Thymus (tissue), 11 donors: Measurements from ENCODE around the gene MYMK. TPM values are rescaled to one million over a fixed set of nuclear protein-coding genes. Genes with fewer than 3 reads are reported as not detected.
"Not testable (repeated sequence)": the region's sequence is repeated elsewhere in the genome, so short reads cannot be mapped to it uniquely, and the experiment has no call there.

Source experiments
- DNase-seq, 9 donors: peaks; one replicate each; pipeline ENCODE4 v3.0.0-alpha.2; 2013; ENCODE audit warnings: low spot score in 9 of 9, low read depth in 6 of 9, missing footprints in 1 of 9
- H3K27ac ChIP-seq, 2 donors: one replicate each; pipeline ENCODE4 v1.5.1; 2013; ENCODE audit warnings: control low read depth in 1 of 2, low read depth in 1 of 2, low read length in 1 of 2, mild to moderate bottlenecking in 1 of 2, moderate library complexity in 1 of 2
- H3K27me3 ChIP-seq, 2 donors: one replicate each; pipeline ENCODE4 v1.5.1; 2013; ENCODE audit warnings: low read length in 1 of 2; ENCODE audit not compliant: control insufficient read depth in 2 of 2, insufficient read depth in 1 of 2
- H3K36me3 ChIP-seq, 2 donors: one replicate each; pipeline ENCODE4 v1.5.1; 2013; ENCODE audit warnings: low read length in 1 of 2, mild to moderate bottlenecking in 1 of 2, moderate library complexity in 1 of 2; ENCODE audit not compliant: control insufficient read depth in 2 of 2, insufficient read depth in 2 of 2
- H3K4me1 ChIP-seq, 2 donors: one replicate each; pipeline ENCODE4 v1.5.1; 2013; ENCODE audit warnings: low read length in 2 of 2; ENCODE audit not compliant: control insufficient read depth in 2 of 2, insufficient read depth in 2 of 2
- H3K4me3 ChIP-seq, 2 donors: one replicate each; pipeline ENCODE4 v1.5.1; 2013; ENCODE audit warnings: low read length in 2 of 2, control low read depth in 1 of 2, mild to moderate bottlenecking in 1 of 2
- H3K9me3 ChIP-seq, 2 donors: one replicate each; pipeline ENCODE4 v1.5.1; 2013; ENCODE audit warnings: low read length in 1 of 2, mild to moderate bottlenecking in 1 of 2; ENCODE audit not compliant: control insufficient read depth in 2 of 2, insufficient read depth in 1 of 2
- WGBS: extraction: QIAGEN DNeasy Blood & Tissue Kit; methylation state at CpG from one replicate; pipeline ENCODE4 v1.1.7; 2013; 5-methylcytosine and 5-hydroxymethylcytosine counted together
- polyA plus RNA-seq: library from polyadenylated mRNA; stranded (reverse); fragments of 200-250 nt; gene quantifications from one replicate; pipeline ENCODE4 v1.2.3, GENCODE V29; 2013
- total RNA-seq: library from RNA; stranded (reverse); fragments of 120-200 nt; gene quantifications from one replicate; pipeline ENCODE4 v1.2.4, GENCODE V29; 2013
- donor health status: healthy.

Gene MYMK
- total and polyA plus RNA-seq, 2 donors: 0.39 to 0.47 TPM

- no peak for DNase-seq
- 94% methylated on average over 14 of the region's 14 CpGs for WGBS
These were observed 44.5 kb upstream of the MYMK start for GRCh38 chr9:133569121-133569785.

DNA sequence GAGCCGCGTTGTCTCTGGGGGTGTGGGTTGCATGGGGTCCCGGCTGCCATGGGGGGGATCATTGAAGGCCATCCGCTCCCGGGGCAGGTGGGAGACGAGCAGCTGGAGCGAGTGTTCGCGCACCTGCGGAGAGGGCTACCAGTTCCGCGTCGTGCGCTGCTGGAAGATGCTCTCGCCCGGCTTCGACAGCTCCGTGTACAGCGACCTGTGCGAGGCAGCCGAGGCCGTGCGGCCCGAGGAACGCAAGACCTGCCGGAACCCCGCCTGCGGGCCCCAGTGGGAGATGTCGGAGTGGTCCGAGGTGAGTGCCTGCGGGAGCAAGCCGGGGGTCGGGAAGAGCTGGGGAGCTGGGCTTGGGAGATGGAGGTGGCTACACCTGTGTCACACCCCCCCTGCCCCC lies 43.4 kb upstream of the MYMK start:
- H3K4me1 ChIP-seq: peaks cover 8 to 41% of the 10 kb centered on the region in 2 donors
- peaks cover 3 to 48% of the 10 kb centered on the region in 2 donors for H3K27me3 ChIP-seq
- H3K4me3 ChIP-seq: no peak overlapping the region
- H3K9me3 ChIP-seq: no peaks in the 10 kb centered on the region
- DNase-seq: no peak
- H3K36me3 ChIP-seq: no peaks in the 10 kb centered on the region
- no peak overlapping the region for H3K27ac ChIP-seq
- WGBS: 94% methylated on average over 33 of the region's 33 CpGs

More at GRCh38 chr9:133569121-133569785, 44.5 kb upstream of the MYMK start:
- Histone ChIP-seq H3K4me1 (peaks cover 8 to 40% of the 10 kb centered on the region in 2 donors), H3K9me3 (no peaks in the 10 kb centered on the region), H3K27me3 (peaks cover 3 to 45% of the 10 kb centered on the region in 2 donors), H3K4me3 (no peak overlapping the region), H3K36me3 (no peaks in the 10 kb centered on the region), H3K27ac (no peak overlapping the region)

GRCh38 chr9:133566817-133567216 lies 42.1 kb upstream of the MYMK start:
- 93% methylated on average over 17 of the region's 17 CpGs for WGBS
- Histone ChIP-seq H3K9me3 (no peaks in the 10 kb centered on the region), H3K36me3 (no peaks in the 10 kb centered on the region), H3K4me1 (peaks cover 8 to 32% of the 10 kb centered on the region in 2 donors), H3K4me3 (no peak overlapping the region), H3K27me3 (peaks cover 3 to 51% of the 10 kb centered on the region in 2 donors), H3K27ac (no peak overlapping the region)
- no peak for DNase-seq

DNA sequence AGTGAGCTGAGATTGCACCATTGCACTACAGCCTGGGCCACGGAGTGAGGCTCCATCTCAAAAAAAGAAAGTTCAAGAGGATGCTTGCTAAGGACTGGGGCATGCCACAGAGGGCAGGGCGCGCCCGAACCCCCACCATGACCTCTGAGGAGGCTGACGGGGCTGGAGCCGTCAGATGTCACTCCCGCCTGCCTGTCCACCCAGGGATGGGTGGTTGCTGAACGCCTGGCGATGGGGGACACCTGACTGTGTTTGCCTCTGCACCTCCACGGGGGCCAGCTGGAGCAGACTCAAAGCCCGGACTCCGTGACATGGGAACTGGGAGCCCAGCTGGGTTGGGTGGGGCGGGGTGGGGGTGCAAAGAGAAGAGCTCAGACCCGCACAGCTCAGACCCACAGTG lies 41.6 kb upstream of the MYMK start:
- 91% methylated on average over 14 of the region's 14 CpGs for WGBS
- no peak for DNase-seq
- H3K27me3 ChIP-seq: peaks cover 3 to 51% of the 10 kb centered on the region in 2 donors
- H3K4me1 ChIP-seq: peaks cover 5 to 28% of the 10 kb centered on the region in 2 donors
- H3K9me3 ChIP-seq: no peaks in the 10 kb centered on the region
- H3K4me3 ChIP-seq: no peak overlapping the region
- H3K36me3 ChIP-seq: no peaks in the 10 kb centered on the region
- H3K27ac ChIP-seq: no peak overlapping the region

DNA sequence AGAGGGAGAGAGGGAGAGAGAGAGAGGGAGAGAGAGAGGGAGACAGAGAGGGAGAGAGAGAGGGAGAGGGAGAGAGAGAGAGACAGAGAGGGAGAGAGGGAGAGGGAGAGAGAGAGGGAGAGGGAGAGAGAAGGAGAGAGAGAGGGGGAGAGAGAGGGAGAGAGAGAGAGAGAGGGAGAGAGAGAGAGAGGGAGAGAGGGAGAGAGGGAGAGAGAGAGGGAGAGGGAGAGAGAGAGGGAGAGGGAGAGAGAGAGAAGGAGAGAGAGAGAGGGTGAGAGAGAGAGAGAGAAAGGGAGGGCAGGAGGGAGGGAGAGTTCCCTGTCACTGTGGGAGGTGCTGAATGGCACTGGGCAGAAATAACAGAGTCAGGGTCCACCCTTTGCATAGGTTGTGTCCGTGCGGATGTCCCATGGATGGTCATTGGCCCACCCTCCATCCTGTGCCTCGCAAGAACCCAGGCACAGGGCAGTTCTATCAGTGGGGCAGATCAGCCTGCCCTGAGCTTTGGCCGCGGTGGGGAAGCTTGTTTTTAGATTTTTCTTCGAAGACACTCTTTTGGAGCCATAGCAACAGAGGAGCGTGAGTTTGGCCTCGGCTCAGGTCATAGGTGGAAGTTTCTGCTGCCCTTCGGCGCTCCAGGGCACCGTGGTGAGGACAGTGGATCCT lies 39.8 kb upstream of the MYMK start:
- Histone ChIP-seq H3K9me3 (no peaks in the 10 kb centered on the region), H3K27ac (no peak overlapping the region), H3K27me3 (peaks cover 3 to 35% of the 10 kb centered on the region in 2 donors), H3K4me3 (no peak overlapping the region), H3K36me3 (no peaks in the 10 kb centered on the region), H3K4me1 (peaks cover 0 to 12% of the 10 kb centered on the region in 2 donors)
- DNase-seq: no peak
- WGBS: 83% methylated on average over 11 of the region's 11 CpGs

- not testable (repeated sequence) for H3K9me3 ChIP-seq, H3K36me3 ChIP-seq, H3K4me3 ChIP-seq, H3K27ac ChIP-seq, DNase-seq
- peaks cover 3 to 30% of the 10 kb centered on the region in 2 donors for H3K27me3 ChIP-seq
- H3K4me1 ChIP-seq: peaks cover 3 to 14% of the 10 kb centered on the region in 2 donors
These were observed 39.1 kb upstream of the MYMK start for GRCh38 chr9:133563814-133564213.

- Histone ChIP-seq H3K9me3 (no peaks in the 10 kb centered on the region), H3K4me1 (peaks cover 7 to 19% of the 10 kb centered on the region in 2 donors), H3K4me3 (no peak overlapping the region), H3K36me3 (no peaks in the 10 kb centered on the region), H3K27me3 (peaks cover 3 to 34% of the 10 kb centered on the region in 2 donors), H3K27ac (no peak overlapping the region)
- DNase-seq: no peak
- 30% methylated on average over 14 of the region's 14 CpGs for WGBS
These were observed 38.6 kb upstream of the MYMK start for GRCh38 chr9:133563291-133563796.

GRCh38 chr9:133562611-133563290 lies 38.0 kb upstream of the MYMK start:
- H3K27ac ChIP-seq: no peak overlapping the region
- DNase-seq: no peak

More at GRCh38 chr9:133562611-133563290, 38.0 kb upstream of the MYMK start:
- Histone ChIP-seq H3K9me3 (no peaks in the 10 kb centered on the region), H3K36me3 (no peaks in the 10 kb centered on the region), H3K27me3 (peaks cover 3 to 32% of the 10 kb centered on the region in 2 donors), H3K4me3 (no peak overlapping the region), H3K4me1 (peaks cover 11 to 25% of the 10 kb centered on the region in 2 donors)
- WGBS: 96% methylated on average over 49 of the region's 54 CpGs
